ENCODE measurements around the gene CHRDL1. TPM values are rescaled to one million over a fixed set of nuclear protein-coding genes. Genes with fewer than 3 reads are reported as not detected.
A peak's percentile ranks its signal among the peaks of the same experiment; 100 is the strongest.
"Not testable (repeated sequence)": the region's sequence is repeated elsewhere in the genome, so short reads cannot be mapped to it uniquely, and the experiment has no call there.

CHRDL1 gene
- total RNA-seq, 1 donor from 2014 or later = 22.1 TPM

DNA sequence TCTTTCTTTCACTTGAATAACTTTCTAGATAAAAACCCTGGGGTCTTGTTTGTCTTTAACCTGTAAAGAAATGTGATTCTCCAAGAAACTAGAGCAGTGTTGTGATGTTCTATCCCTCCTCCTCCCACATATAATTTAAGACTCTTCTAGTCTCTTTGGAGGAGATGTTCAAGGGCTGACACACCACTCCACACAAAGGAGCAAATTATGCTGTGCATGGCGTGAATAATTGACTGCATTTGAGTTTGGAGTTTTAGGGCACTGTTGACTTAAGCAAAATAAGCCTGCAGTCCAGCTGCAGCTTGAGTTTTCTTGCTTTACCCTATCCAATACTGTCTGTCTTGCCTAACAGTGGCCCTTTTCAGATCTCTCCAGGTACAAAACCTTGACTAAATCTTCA is 119.7 kb downstream of the CHRDL1 start:
- DNase-seq (ENCODE audit: low read depth) = no peak
- TF ChIP-seq, protein P1, sequence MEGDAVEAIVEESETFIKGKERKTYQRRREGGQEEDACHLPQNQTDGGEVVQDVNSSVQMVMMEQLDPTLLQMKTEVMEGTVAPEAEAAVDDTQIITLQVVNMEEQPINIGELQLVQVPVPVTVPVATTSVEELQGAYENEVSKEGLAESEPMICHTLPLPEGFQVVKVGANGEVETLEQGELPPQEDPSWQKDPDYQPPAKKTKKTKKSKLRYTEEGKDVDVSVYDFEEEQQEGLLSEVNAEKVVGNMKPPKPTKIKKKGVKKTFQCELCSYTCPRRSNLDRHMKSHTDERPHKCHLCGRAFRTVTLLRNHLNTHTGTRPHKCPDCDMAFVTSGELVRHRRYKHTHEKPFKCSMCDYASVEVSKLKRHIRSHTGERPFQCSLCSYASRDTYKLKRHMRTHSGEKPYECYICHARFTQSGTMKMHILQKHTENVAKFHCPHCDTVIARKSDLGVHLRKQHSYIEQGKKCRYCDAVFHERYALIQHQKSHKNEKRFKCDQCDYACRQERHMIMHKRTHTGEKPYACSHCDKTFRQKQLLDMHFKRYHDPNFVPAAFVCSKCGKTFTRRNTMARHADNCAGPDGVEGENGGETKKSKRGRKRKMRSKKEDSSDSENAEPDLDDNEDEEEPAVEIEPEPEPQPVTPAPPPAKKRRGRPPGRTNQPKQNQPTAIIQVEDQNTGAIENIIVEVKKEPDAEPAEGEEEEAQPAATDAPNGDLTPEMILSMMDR (conservative IDR thresholded peaks at IDR 0.05; ENCODE audit: low read depth, low read length) = no peak
- no peak overlapping the region for H3K4me3 ChIP-seq (ENCODE audit: low read depth, low read length)

DNA sequence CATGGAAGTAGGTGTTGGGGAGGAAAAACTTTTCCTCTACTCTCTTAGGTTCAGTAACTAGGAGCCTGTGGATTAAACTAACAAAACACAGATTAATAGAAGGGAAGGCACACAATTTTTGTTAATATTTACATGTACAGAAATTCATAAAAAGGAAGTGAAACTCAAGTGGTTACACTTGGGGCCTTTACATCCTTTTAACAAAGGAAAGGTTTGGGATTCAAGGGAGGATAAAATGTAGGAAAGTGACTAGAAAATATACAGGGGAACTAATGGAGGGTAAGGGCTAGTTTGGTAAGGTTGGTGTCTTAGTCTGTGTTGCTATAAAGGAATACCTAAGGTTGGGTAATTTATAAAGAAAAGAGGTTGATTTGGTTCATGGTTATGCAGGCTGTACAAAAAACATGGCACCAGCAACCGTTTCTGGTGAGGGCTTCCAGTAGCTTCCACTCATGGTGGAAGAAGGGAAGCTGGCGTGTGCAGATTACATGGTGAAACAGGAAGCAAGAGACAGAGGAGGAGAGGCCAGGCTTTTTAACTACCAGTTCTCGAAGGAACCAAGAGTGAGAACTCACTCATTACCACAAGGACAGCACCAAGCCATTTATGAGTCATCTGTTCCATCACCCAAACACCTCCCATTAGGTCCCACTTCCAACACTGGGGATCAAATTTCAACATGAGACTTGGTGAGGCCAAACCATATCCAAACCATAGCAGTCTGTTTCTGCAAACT is 124.4 kb downstream of the CHRDL1 start:
- no peak for DNase-seq (ENCODE audit: low read depth)
- H3K4me3 ChIP-seq (ENCODE audit: low read depth, low read length) = no peak overlapping the region
- TF ChIP-seq, protein P1 (conservative IDR thresholded peaks at IDR 0.05; ENCODE audit: low read depth, low read length) = no peak

DNA sequence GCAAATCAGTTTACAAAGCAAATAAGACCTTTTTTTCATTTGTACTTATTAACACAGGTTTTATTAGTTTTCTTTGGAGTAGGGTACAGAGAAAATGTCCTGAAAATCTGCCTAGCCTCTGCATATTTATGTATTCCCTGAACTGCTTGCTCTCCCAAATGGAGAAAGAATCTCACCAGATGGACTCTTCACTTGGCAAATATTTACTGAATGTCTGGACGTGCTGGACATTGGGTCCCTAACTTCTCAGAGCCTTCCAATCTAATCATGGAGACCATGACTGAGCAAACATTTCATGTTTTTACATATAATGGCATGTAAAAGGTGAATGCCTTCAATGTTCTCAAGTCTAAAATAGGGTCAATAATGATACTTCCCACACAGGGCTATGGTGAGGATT is 126.0 kb downstream of the CHRDL1 start:
- TF ChIP-seq, protein P1 (conservative IDR thresholded peaks at IDR 0.05; ENCODE audit: low read depth, low read length) = no peak
- H3K4me3 ChIP-seq (ENCODE audit: low read depth, low read length) = no peak overlapping the region
- no peak for DNase-seq (ENCODE audit: low read depth)

DNA sequence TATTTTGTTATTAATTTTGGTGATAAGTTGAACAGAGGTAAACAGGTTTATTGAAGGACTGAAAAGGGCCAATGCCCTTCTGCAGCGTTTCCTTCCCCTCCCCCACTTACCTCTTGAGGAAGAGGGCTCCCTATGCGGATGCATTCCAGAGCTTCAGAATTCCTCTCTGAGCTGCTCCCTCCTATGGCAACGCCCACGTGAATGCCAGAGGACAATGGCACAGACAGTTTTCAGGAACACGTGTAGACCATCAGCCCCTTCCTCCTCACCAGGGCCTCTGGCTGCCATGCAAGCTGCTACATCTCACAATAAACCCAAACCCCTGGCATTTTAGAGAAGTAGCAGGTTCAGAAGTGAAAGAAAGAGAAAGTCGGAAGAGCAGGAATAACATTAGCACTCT is 127.9 kb downstream of the CHRDL1 start:
- no peak for DNase-seq (ENCODE audit: low read depth)
- TF ChIP-seq, protein P1 (conservative IDR thresholded peaks at IDR 0.05; ENCODE audit: low read depth, low read length) = no peak
- H3K4me3 ChIP-seq (ENCODE audit: low read depth, low read length) = no peak overlapping the region

DNA sequence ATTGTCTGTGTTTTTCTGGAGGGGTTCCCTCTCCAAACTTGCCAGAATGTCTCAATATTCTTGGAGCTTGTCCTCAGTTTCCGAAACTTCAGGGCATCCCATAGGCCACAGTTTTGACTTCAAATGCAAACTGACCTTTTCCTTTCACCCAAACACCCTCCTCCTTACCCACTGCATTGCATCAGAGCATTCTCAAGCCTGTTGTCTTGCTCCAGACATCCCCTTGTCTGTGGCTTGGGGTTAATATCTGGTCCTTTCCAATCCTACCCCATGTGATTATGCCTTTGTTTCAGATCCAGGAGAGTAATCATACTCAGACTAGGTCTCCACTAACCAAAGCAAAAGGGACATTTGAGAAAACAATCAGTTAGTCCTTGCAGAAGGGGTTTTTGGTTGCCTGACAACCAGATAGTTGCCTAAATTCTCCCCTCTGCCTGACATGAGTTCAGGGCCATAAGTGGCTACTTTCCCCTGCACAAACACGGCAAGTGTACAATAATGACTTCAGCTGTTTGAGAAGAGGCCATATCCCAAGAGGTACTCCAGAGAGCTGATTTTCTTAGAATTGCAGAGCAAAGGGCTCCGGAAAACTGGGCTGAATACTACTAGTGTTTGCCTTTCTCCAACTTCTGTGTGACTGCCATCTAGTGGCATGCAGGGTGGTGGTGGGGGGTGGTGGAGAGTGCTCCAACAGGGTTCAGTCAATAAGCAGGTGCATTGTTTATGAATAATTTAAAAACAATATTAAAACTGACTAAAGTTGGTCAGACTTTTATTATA is 130.2 kb downstream of the CHRDL1 start:
- H3K4me3 ChIP-seq (ENCODE audit: low read depth, low read length) = no peak overlapping the region
- TF ChIP-seq, protein P1 (conservative IDR thresholded peaks at IDR 0.05; ENCODE audit: low read depth, low read length) = peak; percentile 74
- DNase-seq (ENCODE audit: low read depth) = no peak

DNA sequence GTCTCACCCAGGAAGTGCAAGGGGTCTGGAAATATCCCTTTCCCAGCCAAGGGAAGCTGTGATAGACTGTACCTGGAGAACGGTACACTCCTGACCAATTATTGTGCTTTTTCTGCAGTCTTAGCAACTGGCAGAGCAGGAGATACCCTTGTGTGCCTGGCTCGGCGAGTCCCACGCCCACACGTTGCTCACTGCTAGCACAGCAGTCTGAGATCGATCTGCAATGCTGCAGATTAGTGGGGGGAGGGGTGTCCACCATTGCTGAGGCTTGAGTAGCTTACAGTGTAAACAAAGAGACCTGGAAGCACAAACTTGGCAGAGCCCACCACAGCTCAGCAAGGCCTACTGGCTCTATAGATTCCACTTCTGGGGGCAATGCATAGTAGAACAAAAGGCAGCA is 138.5 kb downstream of the CHRDL1 start:
- H3K4me3 ChIP-seq (ENCODE audit: low read depth, low read length) = no peak overlapping the region
- DNase-seq (ENCODE audit: low read depth) = no peak
- TF ChIP-seq, protein P1 (conservative IDR thresholded peaks at IDR 0.05; ENCODE audit: low read depth, low read length) = no peak

DNA sequence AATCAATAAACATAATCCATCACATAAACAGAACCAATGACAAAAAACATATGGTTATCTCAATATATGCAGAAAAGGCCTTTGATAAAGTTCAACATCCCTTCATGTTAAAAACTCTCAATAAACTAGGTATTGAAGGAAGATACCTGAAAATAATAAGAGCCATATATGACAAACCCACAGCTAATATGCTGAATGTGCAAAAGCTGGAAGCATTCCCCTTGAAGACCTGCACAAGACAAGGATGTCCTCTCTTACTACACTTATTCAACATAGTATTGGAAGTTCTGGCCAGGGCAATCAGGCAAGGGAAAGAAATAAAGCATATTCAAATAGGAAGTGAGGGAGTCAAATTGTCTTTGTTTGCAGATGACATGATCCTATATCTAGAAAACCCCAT is 141.3 kb downstream of the CHRDL1 start:
- DNase-seq (ENCODE audit: low read depth); H3K4me3 ChIP-seq (ENCODE audit: low read depth, low read length): not testable (repeated sequence)

Measured in epithelial cell of proximal tubule (primary cell).